Measurements from ENCODE around the gene C10orf67. TPM values are rescaled to one million over a fixed set of nuclear protein-coding genes. Genes with fewer than 3 reads are reported as not detected.
"Not testable (repeated sequence)": the region's sequence is repeated elsewhere in the genome, so short reads cannot be mapped to it uniquely, and the experiment has no call there.

Gene C10orf67
- total RNA-seq, 1 donor from 2014 or later = not detected

DNA sequence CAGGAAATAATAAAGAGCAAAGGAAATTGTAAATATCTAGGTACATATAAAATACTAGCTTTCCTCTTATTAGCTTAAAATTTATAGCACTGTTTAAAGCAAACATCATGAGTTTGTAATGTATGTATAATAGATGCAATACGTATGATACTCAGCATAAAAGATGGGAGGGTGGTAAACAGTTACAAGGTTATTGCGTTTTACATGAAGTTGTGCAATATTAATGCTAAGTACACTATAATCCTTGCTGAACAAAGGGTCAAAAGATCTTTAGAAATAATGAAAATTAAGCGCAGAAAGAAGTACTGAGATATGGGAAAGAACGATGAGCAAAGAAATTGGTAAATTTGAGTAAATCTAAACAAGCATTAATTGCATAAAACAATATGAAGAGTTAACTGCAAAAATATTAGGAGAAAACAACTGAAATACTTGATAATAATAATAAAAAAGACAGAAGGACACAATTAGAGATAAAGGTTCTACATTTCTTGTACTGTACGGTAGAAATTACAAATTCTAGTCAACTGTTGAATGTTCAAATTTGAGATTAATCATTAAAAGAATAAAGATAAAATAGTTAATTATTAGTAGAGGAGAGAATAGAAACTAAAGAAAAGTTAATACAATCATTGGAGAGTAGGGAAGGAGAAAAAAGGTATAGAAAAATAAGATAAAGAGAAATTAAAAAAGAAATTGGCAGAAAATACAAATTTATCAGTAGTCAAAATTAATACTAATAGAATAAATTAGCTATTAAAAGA is 17.9 kb downstream of the C10orf67 start:
- no peak for DNase-seq (ENCODE audit: low read depth in 2 of 2)

DNA sequence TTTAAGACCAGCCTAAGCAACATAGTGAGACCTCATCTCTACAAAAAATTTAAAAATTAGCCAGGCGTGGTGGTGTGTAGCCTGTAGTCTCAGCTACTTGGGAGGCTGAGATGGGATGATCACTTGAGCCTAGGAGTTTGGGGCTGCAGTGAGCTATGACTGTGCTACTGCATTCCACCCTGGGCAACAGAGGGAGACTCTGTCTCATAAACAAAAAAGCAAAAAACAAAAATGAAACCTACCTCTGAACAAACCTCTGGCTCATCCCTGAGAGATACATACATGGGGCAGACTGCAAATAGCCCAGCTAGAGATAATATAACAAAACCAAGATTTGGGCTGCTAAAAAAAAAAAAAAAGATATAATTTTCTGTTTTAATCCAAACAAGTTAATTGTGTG is 19.5 kb downstream of the C10orf67 start:
- DNase-seq (ENCODE audit: low read depth in 2 of 2) = no peak

DNA sequence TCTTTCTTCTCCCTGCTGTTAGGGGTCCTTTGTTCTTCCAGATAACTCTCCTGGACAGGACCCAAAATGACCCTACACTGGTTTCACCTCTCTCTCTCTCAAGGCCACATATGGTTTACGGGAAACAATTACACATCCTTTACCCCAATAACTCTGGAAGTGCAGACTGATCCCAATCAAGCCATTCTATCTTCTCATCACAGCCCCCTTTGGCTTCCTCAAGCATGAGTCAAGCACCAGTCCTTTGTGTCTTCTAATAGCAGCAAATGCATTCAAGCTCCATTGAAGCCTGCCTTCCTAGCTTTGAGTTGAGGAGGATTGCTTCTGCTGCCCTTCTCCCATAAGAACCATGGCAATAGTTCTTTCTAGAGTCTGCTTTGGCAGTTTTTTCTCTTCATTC is 20.2 kb downstream of the C10orf67 start:
- no peak for DNase-seq (ENCODE audit: low read depth in 2 of 2)

DNA sequence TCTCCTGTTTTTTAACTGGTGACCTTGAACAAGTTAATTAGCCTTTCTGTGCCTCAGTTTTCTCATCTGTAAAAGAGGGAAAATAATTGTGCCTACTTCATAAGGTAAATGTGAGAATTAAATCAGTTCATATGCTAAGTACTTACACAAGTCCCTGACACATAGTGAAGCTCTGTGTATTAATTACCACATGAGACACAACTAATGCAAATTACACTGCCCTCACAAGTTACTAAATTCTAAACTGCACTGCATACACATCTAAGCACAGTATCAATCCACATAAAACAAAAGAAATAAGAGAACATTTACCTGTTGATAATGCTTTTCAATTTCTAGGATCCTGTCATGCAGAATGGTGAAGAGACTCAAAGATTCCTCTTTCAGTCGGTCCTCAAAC is 22.5 kb downstream of the C10orf67 start:
- DNase-seq (ENCODE audit: low read depth in 2 of 2) = no peak

DNA sequence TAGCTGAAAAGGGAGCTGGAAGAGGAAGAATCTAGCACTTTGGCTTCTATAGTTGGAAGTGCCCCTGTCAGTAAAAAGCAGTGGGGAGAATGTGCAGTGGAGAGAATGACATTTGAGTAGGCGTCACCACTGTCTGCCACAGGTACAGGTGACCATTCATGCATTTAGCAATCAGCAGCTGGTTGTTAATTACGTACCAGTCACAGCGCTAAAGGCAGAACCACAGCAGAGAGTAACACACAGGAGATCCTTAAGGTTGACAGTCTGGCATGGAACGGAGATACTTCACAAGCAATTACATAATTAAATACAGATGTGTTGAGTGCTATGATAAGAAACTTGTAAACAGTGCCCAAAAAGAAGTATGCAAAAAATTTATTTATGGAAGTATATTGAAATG is 24.8 kb downstream of the C10orf67 start:
- no peak for DNase-seq (ENCODE audit: low read depth in 2 of 2)

DNA sequence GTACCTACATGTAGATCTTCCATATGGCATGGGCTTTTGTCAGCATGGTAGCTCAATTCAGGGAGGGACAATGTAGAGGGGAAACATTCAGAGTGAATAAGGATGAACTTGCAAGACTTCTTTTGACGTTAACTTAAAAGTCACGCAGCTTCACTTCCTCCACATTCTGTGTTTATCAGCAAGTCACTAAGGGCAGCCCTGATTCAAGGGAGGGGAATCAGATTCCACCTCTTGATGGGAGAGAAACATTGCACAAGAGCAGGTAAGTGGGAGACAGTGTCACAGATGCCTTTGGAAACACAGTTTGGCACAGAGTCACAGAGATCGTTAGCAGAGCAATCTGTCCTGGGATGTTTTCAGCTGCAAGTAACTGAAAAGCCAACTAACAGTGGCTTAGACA is 26.2 kb downstream of the C10orf67 start:
- no peak for DNase-seq (ENCODE audit: low read depth in 2 of 2)

DNA sequence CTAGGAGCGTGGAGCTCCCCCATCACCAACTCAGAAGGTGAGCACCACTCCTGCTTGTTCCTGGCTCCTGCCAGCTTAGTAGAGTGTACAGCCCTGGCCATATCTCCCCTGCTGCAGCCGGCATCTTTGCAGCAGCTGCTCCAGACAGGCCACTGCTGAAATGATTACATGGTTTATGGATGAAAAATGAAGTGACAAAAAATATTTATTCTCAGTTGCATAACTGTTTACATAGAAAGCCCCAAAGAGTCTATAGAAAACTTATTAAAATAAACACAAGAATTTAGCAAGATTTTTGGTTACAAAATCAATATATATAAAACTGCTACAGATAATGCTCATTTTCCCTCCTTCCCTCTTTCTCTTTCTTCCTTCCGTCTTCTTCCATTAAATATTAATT is 27.2 kb downstream of the C10orf67 start:
- DNase-seq (ENCODE audit: low read depth in 2 of 2) = no peak

DNA sequence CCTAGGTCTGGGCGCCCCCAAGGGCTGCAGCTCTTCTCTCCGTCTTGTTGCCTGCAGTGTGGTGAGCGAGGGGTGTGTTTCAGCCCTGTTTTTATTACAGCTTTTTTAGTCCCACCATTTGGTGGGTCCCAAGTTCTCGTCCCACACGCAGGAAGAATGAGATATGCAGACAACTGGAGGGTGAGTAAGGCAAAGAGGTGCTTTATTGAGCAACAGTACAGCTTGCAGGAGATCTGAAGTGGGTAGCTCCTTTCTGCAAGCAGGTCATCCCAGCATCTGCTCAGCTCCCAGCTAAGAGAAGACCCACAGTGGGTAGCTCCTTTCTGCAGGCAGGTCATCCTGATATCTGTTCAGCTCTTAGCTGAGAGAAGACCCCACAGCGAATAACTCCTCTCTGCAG is 28.2 kb downstream of the C10orf67 start:
- DNase-seq (ENCODE audit: low read depth in 2 of 2) = no peak

DNA sequence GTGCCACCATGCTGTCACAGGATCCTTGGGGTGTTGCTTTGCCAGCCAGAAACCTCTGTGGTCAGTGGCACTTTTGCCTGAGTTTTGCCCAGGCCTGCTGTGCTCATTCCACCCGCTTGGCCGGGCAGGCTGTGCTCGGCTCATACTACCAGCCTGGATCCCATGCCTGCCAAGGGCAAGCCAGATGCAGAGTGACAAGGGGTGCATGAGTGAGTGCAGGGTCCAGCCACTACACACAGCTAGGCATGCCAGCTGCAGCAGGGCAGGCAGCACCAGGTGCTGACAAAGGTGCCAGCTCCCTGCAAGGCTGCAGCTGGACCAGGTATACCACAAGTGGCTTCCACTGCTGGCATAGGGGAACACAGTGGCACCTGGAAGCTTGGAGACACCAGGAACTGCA is 28.6 kb downstream of the C10orf67 start:
- DNase-seq (ENCODE audit: low read depth in 2 of 2) = no peak

DNA sequence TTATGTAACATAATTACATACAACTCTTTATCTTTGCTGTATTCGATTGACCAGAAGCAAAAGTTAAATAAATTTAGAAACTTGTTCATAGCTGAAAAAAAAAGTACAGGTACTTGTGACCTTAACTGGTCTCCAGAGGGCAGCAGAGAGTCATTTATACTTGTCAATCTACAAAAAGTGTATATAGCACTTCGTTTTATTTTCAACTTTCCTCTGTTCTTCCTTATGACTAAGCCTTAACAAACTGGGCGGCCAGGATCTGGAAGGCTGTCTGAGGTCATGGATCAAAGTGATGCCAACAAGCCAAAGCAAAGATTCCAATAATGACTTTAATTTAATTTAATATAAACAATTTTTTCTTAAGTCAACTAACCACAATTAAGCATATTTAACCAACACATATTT is 29.8 kb downstream of the C10orf67 start:
- peak; percentile 75 to 84 for DNase-seq (ENCODE audit: low read depth in 2 of 2)

DNA sequence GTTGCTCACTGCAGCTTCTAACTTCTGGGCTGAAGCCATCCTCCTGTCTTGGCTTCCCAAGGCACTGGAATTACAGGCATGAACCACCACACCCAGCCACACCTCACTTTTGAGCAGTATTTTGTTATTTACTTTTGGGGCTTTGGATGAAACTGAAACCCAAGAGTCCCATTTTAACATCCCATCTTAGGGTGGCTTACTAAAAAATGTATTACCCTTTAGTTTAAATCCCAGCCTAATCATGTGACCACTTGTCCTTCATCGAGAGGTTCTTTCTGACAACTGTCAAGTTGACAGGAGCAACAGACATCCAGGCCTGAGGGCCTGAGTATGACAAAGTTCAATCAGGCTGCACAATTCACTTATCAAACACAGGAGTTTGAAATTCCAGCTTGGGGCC is 33.6 kb downstream of the C10orf67 start:
- no peak for DNase-seq (ENCODE audit: low read depth in 2 of 2)

DNA sequence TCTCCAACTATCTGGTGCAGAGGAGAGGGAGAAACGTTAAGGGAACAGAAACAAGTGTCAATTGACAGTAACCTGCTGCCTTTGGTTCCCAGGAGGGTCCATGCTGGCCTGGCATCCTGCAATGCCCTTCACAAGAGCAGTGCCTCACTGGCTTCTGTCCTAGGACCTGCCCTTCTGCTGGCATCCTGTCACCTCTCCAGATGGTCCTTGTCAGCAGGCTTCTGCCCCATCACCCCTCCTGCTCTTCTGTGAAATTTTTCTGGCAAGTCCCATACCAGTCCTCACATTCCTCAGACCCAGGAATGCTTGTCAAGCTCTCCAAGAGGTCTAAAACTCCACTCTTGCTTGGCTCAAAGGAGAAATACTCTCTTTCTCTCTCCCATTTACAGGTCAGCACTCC is 34.2 kb downstream of the C10orf67 start:
- DNase-seq (ENCODE audit: low read depth in 2 of 2) = no peak

DNA sequence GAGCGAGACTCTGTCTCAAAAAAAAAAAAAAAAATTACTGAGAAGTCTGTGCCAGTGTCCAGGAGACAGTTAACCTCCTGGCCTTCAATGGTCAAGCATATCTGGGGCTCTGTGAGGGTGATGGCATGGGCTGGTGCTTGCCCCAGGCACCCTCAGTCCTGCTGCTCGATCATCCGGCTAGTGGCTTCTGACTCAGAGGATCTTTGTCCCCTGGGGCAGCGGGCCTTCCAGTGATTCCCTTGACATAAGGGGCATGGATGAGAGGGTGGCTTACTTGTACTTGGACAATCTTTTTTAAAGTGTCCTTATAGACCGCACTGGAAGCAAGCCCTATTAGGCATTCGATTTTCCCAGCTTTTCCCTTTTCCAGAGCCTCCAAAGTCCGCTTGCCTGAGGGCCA is 44.6 kb downstream of the C10orf67 start:
- DNase-seq (ENCODE audit: low read depth in 2 of 2) = not testable (repeated sequence)

DNA sequence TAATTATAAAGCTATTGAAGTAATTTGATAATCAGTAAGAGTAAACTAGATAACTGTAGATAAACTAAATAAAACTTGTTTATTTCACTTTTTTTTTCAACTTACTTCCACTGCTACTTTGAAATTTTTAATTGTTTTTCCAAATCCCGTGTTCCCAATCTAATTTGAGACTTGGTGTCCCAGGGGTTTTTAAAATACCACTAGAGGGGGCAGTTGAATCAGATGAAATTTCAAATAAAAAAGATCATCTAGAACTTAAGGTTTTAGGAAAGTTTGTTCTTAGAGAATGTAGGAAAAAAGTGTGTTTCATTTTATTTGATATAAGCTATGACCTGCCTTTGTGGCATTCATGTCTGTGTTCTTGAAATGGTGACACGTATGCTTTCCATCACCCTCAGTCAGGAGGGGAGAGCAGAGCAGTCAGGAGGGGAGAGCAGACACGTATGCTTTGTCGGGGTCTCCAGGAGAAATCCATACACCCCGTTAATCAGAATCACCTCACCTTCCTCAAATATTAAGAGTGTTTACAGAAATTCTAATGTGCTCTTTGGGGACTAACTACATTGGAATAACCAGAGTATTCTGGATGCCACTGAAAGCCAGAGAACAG is 49.9 kb downstream of the C10orf67 start:
- DNase-seq (ENCODE audit: low read depth in 2 of 2) = peak in 1 of 2 donors; percentile 20

DNA sequence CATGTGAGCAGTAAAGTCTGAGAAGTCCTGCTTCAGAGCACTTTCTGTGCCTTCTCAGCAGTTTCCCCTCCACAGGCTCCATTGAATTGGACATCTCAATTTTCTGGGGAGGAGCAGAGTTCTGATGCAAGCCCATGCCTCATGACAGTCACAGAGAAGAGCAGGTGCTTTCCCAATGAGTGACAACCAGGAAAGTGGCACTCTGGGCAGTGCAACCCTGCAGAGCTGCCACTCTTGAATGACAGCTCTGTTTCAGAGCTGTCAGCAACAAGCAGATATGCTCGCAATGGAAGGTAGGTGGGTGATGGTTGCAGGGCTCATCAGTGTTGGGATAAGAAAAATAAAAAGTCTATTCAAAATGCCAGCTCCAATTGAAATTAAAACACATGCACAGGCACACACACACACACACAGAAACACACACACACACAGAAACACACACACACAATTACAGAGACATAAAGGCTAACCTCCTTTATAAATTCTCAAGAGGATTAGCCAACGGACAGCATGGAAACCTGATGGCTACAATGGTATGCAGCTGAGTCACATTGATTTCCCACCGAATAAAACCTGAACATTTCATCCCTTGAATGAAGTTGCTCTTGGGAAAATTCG is 50.5 kb downstream of the C10orf67 start:
- no peak for DNase-seq (ENCODE audit: low read depth in 2 of 2)

DNA sequence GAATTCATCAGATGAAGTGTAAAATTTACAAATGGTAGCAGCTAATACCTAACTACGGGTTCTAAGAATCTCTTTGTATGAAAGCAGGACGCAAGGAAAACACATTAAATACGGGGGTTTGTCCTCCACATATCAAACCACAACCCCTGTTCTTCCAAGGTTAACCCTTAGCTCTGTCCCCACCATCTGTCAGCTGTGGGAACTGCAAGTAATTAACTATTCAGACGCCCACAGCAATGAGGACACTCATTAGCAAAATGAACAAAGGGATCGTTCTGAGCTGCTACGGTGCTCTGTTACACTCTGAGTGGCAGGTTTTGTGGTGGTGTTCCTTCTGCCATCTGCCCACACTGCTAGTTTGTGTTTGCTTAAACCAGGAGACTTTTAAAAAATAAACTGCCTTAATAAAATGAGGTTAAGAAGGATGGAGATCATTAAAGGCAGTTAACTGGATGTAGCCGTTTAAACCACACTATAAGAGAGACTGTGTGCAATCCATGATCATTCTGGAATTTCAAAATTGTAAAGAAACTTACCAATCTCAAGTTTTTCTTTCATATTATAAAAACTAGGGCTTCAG is 51.4 kb downstream of the C10orf67 start:
- DNase-seq (ENCODE audit: low read depth in 2 of 2) = peak; percentile 49 to 53

DNA sequence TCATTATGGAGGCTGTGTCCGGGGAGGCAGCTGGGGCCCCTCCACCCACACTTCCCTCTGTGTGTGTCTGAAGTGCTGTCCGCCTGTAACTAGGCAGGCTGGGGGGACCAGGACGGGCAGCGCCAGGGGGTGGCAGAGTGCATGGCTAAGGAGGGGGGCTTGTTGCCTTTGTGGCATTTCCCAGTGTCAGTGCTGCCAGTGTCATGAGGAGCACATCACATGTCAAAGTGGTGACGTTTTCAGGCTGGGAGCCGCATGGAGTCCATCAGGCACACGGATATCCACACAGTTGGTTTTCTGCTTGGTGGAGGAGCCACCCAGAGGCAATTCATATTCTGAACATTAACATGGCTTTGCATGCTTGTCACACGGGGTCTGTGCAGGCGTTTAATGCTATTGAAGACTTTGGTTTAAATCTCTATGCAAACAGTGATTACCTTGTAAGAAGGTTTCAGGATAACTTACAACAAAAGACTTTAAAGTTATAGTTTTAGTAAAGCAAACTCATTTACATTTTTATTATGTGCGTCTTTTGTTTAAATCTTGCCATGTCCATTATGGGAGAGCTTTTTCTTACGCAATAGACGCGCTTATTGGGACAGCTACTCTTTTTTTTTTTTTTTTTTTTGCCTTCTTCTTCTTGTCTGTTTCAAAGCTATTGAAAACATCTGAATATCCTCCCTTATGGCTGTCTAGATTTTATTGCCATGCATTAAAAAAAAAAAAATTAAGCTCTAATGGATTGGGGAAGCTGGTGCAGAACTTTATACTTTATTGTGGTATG is 52.9 kb downstream of the C10orf67 start:
- no peak for DNase-seq (ENCODE audit: low read depth in 2 of 2)

DNA sequence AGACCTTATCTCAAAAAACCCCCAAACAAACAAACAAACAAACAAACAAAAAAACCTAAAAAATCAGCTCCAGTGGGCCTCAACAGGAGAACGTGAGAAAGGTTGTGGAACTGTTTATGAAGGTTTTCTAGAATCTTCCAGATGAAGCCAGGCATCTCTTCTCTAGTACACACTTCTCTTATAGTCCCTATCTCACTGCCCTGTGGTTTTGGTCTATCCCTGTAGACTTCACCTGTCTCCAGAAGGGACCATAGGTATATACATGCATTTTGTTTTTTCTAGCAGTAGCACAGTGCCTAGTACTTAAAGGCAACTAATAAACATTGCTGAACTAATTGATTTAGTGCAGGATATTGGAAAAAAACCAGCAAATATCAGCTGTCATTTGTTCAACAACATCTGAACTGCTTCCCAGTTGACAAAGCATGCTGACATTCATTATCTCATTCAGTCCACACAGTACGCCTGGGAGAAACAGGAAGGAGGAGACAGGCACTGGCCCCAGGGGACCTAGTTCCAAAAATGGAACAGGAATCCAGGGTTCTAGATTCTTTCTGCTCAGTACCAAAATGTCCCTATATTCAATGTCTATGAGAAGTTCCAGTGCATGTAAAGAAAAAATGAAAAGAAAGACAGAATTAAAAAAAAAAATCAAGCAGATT is 59.8 kb downstream of the C10orf67 start:
- no peak for DNase-seq (ENCODE audit: low read depth in 2 of 2)

DNA sequence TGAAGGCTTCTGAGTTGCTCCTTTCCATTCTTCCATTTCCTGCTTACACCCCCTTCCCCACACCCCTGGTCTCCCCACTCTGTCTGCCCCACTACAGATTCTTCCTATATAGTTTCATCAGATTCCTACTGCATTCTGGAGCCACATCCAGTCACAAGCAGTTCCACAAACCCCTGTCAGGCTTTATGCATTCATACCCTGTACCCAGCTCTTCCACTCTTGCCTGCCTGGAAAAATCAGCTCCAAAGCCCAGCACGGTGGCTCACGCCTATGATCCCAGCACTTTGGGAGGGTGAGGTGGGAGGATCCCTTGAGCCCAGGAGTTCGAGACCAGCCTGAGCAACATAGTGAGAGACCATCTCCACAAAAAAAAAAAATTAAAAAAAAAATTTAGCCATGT is 60.4 kb downstream of the C10orf67 start:
- no peak for DNase-seq (ENCODE audit: low read depth in 2 of 2)

DNA sequence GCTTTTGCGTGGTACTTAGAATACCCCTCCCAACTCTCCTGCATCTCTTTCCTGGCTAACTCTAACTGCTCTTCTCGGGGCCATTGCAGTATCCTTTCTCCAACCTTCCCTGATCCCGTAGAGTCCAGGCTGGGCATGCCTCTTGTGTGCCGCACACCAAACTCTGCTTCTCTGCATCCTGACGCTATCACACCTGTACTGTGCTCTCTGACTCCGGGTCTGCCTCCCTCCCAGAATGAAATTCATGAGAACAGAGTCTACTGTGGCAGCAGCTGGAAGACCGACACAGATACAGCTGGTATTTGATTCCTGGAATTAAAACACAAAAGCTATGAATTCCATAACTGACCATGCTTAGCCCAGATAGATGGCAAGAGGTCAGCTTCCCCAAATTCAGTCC is 60.9 kb downstream of the C10orf67 start:
- no peak for DNase-seq (ENCODE audit: low read depth in 2 of 2)

DNA sequence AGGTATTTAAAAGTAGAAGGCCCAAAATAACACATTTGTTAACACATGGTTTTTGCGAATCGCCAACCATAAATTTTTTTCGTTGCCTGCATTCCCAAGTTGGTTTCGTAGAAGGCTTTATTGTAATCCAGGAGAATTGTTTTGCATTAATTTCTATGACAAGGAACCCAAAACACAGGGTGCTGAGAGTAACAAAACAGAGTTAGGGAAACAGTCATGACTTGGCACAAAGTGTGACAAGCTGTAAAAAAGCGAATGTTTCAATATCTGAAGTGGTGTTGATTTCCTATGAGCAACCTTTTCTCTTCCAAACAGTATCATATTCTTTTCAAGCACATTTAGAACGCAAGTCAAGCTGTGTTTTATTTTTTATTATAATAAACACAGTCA is 63.6 kb downstream of the C10orf67 start:
- DNase-seq (ENCODE audit: low read depth in 2 of 2) = no peak

All from lung microvascular endothelial cell (primary cell).